Measurements from ENCODE around the gene MMD. TPM values are rescaled to one million over a fixed set of nuclear protein-coding genes. Genes with fewer than 3 reads are reported as not detected.
"Not testable (repeated sequence)": the region's sequence is repeated elsewhere in the genome, so short reads cannot be mapped to it uniquely, and the experiment has no call there.

Gene MMD
- total RNA-seq, 1 experiment from 2014 or later, result 18.7 TPM

DNA sequence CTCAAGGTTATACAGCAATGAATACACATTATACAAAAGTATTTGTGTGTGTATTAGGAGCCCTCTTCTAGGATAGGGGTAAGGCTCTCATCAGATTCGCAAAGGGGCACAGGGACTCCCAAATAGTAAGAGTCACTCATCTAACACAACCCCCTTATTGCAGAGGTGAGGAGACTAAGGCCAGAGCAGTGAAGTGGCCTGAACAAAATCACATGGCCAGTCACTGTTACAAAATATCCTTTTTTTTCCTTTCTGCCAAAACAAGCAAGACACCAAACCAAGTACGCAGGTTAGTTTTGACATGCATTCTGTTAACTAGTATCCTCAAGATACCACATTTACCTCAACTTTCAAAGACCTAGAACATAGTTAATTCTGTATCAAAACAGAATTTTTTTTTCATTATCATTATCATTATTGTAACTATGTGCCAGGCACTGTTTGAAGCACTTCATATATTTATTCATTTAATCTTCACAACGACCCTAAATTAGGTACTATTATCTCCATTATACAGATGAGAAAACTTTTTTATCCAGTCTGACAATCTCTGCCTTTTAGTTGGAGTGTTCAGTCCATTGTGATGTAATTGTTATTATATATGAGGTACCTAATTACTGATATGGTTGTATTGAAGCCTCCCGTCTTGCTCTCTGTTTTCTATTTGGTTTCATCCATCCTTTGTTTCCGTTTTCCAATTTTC lies 25.7 kb downstream of the MMD start:
- DNase-seq (ENCODE audit: low read depth), result no peak

DNA sequence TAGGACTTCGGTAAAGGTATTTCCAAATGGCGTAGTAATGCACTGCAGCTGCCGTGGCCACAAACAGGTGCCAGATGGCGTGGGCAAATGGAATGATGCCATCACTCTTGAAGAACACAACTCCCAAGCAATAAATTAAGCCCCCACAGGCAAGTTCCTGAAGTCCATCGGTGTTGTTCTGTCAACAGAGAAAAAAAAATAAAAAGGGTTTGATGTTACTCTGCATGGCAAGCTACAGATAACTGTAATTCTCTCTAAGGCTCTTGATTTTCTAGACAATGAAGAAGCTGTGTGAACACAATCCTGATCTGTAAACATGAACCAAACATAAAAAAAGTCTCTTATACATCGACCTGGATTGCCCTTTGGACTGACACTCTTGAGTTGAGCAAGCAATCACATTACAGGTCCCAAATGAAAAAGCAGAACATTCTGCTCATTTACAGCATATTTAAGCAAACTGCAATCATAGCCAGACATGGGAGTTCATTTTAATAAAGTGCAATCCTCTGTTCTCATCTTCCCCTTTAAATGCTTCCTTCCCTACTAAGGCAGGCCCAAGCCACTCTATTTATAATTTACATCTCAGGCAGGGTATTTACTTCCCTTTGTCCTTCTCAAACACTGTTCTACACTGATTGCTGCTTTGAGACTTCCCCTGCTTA lies 27.1 kb downstream of the MMD start:
- DNase-seq (ENCODE audit: low read depth), result no peak

- DNase-seq (ENCODE audit: low read depth), result no peak
Observed at GRCh38 chr17:55391764-55392467, 29.7 kb downstream of the MMD start.

GRCh38 chr17:55391244-55391757 lies 30.3 kb downstream of the MMD start:
- no peak for DNase-seq (ENCODE audit: low read depth)

DNA sequence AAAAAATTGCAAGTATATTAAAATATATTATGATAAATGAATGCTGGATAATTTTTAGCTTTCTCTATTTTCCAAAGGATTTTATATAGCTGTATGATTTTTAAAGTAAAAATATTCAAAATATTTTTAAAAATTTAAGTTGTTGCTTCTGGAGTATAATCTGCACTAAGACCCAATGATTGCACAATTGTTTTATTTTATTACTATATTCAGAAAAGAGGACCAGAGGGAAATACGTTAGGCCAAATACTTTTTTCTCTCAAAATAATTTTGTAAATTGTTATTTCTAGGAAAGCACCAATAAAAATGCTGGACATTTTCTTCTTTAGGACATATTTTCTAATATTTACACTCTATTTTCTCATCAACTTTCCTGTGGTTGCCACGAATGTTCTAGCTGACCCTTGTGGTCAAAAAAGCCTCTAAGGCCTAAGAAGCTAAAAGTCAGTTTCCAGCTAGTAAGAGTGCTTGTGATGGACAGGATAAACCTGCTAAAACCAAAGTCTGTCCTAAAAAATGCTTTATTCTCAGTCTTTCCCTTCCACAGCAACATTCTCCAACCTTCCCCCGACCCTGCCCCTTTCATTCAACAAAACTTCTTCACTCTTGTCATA lies 31.2 kb downstream of the MMD start:
- no peak for DNase-seq (ENCODE audit: low read depth)

- DNase-seq (ENCODE audit: low read depth), result not testable (repeated sequence)
Observed at GRCh38 chr17:55389715-55390114, 31.9 kb downstream of the MMD start.

DNA sequence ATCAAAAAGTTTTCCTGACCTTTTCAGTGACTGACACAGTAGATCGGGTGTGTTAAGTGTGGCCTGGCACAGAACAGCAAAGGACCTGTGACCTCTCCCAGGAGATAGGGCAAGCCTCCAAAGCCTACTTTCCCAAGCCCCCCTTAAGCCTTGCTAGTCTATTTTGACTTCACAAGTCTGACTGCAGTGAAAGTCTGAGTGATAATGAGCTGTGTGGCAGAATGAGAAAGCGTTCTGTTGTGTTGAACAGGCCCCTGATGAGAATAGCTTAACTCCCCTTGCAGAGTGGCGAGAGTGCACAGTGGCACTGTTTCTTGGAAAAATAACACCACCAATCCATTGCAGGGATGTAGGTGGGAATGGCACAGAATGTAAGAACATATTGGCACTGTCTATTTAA lies 32.8 kb downstream of the MMD start:
- no peak for DNase-seq (ENCODE audit: low read depth)

- DNase-seq (ENCODE audit: low read depth), result no peak
Observed at GRCh38 chr17:55386796-55387332, 34.8 kb downstream of the MMD start.

- DNase-seq (ENCODE audit: low read depth), result no peak
Observed at GRCh38 chr17:55384643-55385232, 36.9 kb downstream of the MMD start.

GRCh38 chr17:55383771-55384642 lies 37.6 kb downstream of the MMD start:
- DNase-seq (ENCODE audit: low read depth), result no peak

DNA sequence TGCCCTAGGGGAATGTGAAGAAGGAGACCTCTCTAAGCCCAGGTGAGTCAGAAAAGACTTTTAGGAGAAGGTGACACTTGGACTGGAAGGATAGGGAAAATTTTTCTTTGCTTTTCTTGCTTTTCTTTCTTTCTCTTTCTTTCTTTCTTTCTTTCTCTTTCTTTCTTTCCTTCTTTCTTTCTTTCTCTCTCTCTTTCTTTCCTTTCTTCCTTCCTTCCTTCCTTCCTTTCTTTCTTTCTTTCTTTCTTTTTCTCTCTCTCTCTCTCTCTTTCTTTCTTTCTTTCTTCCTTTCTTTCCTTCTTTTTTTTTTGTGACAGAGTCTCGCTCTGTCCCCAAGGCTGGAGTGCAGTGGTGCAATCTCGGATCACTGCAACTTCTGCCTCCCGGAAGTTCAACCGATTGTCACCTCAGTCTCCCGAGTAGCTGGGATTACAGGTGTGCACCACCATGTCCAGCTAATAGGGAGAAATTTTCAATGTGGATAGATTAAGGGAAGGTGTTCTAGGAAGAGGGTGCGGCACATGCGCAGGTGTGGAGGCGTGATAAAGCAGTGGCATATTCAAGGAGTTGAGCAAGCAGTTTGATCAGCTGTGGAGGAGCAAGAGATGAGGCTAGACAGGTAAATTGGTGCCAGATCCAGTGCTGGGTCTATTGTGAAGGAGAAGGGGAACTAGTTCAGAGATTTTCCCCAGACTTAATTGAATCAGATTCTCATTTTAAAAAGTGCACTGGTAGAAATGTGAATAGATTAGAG lies 40.4 kb downstream of the MMD start:
- no peak for DNase-seq (ENCODE audit: low read depth)

DNA sequence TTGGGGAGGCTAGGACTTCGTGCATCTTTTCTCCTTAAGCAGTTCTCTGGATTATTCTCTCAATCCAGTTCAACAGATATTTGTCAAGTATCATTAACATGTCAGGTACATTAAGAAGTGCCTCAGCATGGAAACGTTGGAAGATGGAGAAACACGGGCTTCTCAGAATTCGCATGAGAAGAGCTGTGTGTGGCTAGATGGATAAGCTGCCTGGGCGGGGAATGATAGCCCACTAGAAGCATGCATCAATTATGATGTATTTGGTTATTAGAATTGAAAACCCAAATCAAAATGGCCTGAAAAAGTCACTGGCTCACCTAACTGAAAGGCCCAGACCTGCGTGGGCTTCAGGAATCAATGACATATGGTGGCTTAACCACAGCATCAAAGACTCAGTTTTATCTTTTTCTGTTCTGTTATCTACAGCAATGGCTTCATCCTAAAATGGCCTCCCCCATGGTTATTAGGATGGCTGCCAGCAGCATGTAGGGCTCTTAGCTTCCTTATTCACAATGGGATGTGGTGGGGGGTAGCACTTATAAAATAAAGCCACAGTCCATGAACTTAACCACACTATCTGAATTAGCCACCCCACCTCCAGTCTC lies 43.9 kb downstream of the MMD start:
- no peak for DNase-seq (ENCODE audit: low read depth)

- no peak for DNase-seq (ENCODE audit: low read depth)
Observed at GRCh38 chr17:55368706-55369105, 52.9 kb downstream of the MMD start.

- no peak for DNase-seq (ENCODE audit: low read depth)
Observed at GRCh38 chr17:55366020-55366481, 55.6 kb downstream of the MMD start.

DNA sequence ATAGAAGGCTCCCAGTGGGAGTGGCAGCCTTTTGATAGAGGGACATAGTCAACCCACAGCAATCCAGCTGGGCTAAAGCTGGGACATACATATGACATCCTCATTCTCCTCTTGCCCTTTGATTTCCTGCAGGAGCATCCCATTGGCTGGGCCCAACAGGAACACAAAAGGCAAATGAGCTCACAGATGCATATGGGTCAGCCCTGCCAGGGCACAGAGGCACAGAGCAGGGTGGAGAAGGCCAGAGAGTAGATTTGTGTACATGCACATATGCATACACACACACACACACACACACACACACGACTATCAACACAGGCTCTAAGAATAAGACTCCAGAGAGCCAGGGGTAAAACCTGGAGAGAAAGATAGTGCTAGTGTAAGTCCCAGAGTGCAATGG lies 58.6 kb downstream of the MMD start:
- no peak for DNase-seq (ENCODE audit: low read depth)

- no peak for DNase-seq (ENCODE audit: low read depth)
Observed at GRCh38 chr17:55360971-55361370, 60.7 kb downstream of the MMD start.

- DNase-seq (ENCODE audit: low read depth), result peak; percentile 58
Observed at GRCh38 chr17:55356434-55357328, 65.0 kb downstream of the MMD start.

GRCh38 chr17:55354941-55355340 lies 66.7 kb downstream of the MMD start:
- DNase-seq (ENCODE audit: low read depth), result no peak
